ENCODE results near the gene TRMT1. TPM values are rescaled to one million over a fixed set of nuclear protein-coding genes. Genes with fewer than 3 reads are reported as not detected.

TRMT1 gene
- total and polyA plus RNA-seq, 7 experiments from 2014 or later, result 22.6 to 96.4 (median 69.1) TPM

- H3K27ac ChIP-seq (ENCODE audit: low read depth, low read length), result no peak overlapping the region
- no peak overlapping the region for H3K4me3 ChIP-seq (ENCODE audit: low read length)
- ATAC-seq, result no peak
- H3K4me1 ChIP-seq (ENCODE audit: control insufficient read depth in 2 of 2, insufficient read depth in 2 of 2, low read length in 2 of 2), result peaks cover 17 to 18% of the 10 kb centered on the region in 2 donors
- no peaks in the 10 kb centered on the region for H3K36me3 Mint-ChIP-seq
- peaks cover 13 to 22% (median 16%) of the 10 kb centered on the region in 7 donors for H3K4me1 Mint-ChIP-seq
- peaks cover 0 to 6% of the 10 kb centered on the region in 2 donors for H3K27me3 ChIP-seq (ENCODE audit: control insufficient read depth in 2 of 2, insufficient read depth in 2 of 2, low read length in 2 of 2)
- no peaks in the 10 kb centered on the region for H3K9me3 ChIP-seq (ENCODE audit: control insufficient read depth in 2 of 3, low read length in 3 of 3)
- H3K27me3 Mint-ChIP-seq, result peaks cover 6 to 30% (median 11%) of the 10 kb centered on the region in 5 donors
- no peak overlapping the region for H3K4me3 Mint-ChIP-seq
- no peak overlapping the region for H3K27ac Mint-ChIP-seq
- H3K9me3 Mint-ChIP-seq, result no peaks in the 10 kb centered on the region
- POLR2A ChIA-PET, result interaction anchor here (0.8 to 2.2 kb wide), 2 partner anchors 12 to 118 kb away, joined by 3 to 8 read pairs; no protein-coding TSS in a partner anchor
- DNase-seq, result no peak
- intact Hi-C loops (cut with micrococcal nuclease), result loop anchor here (1.0 to 10.0 kb wide), 6 partner anchors 31 to 208 kb away; partner anchors contain the start of genes DNASE2 (in 1 of the 2) and KLF1 (in 1 of the 2)
- CTCF ChIA-PET, result interaction anchor here (1.6 to 6.2 kb wide), 4 partner anchors 59 to 127 kb away, joined by 4 to 75 read pairs (median 9); no protein-coding TSS in a partner anchor
- H3K36me3 ChIP-seq (ENCODE audit: control insufficient read depth in 2 of 3, insufficient read depth in 3 of 3, low read length in 3 of 3), result no peaks in the 10 kb centered on the region
Observed at GRCh38 chr19:13092606-13093235, 23.8 kb downstream of the TRMT1 start.

DNA sequence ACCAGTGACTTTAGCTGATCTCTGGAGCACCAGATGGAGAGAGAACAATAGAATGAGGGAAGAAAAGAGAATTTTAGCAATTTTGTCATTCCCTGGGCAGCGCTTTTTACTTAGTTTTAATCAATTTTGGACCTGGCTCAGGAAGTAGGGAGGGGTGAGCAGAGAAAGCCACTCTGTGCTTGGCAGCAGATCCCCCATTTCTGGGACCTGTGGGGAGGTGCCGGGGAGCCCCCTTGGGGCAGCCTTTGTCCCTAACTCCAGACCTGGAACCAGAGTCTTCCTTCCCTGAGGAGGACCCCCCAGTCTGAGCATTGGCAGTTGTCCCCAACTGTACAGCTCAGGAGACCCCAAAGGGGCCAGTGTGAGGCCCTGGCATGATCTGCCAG is 24.4 kb downstream of the TRMT1 start:
- Histone ChIP-seq H3K27ac (ENCODE audit: low read depth, low read length) (no peak overlapping the region), H3K9me3 (ENCODE audit: control insufficient read depth in 2 of 3, low read length in 3 of 3) (no peaks in the 10 kb centered on the region), H3K4me3 (ENCODE audit: low read length) (no peak overlapping the region), H3K27me3 (ENCODE audit: control insufficient read depth in 2 of 2, insufficient read depth in 2 of 2, low read length in 2 of 2) (peaks cover 0 to 6% of the 10 kb centered on the region in 2 donors), H3K36me3 (ENCODE audit: control insufficient read depth in 2 of 3, insufficient read depth in 3 of 3, low read length in 3 of 3) (no peaks in the 10 kb centered on the region), H3K4me1 (ENCODE audit: control insufficient read depth in 2 of 2, insufficient read depth in 2 of 2, low read length in 2 of 2) (peaks cover 15% of the 10 kb centered on the region in 2 donors)
- ChIA-PET POLR2A (no interaction called here), CTCF (interaction anchor here (1.0 to 6.2 kb wide), 3 partner anchors 114 to 127 kb away, joined by 3 to 75 read pairs (median 13); partner anchors contain the start of gene DAND5)
- no peak for ATAC-seq
- Mint-ChIP-seq H3K9me3 (no peaks in the 10 kb centered on the region), H3K36me3 (no peaks in the 10 kb centered on the region), H3K4me1 (peaks cover 13 to 20% (median 15%) of the 10 kb centered on the region in 7 donors), H3K27ac (no peak overlapping the region), H3K4me3 (no peak overlapping the region), H3K27me3 (peaks cover 6 to 27% (median 9%) of the 10 kb centered on the region in 5 donors)
- intact Hi-C loops (cut with micrococcal nuclease), result loop anchor here in 1 of 2 donors (2.0 to 10.0 kb wide), 2 partner anchors 61 to 207 kb away; partner anchors contain the start of genes DNASE2 and KLF1
- DNase-seq, result no peak

DNA sequence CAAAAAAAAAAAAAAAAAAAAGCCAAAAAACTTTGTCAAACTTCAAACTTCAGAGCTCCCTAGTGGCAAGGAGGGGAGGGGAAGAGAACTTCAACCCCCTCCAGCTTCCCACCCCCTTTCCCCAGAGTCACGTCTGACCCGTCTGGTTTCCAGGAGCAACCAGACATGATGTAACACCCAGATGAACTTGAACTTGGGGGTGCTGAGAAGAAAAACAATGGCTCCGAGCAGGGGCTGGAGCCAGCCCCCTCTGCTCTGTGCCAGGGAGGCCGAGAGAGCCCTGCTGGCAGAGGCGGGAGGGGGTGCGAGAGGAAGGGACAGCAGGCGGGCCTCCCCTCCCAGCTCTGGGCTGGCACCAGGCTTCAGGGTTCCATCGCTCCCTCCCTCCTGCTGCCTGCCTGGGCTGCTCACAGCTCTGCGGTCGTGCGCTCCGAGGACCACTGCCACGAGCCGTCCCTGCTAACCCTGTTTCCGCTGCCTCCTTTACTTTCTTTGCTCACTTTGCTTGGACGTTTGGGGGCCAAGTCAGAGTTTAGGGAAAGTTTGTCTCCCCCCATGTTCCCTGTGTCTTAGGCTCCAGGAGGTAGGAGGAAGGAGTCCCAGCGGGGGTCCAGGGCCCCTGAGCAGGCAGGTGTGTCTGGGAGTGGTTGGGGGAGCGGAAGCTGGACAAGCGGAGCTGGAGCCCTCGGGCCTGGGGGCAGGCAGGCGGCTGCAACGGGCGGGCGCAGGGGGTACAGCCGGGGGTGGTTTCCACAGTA is 25.0 kb downstream of the TRMT1 start:
- ChIA-PET POLR2A (no interaction called here), CTCF (interaction anchor here (1.0 to 6.2 kb wide), 3 partner anchors 114 to 126 kb away, joined by 3 to 75 read pairs (median 13); partner anchors contain the start of gene DAND5)
- H3K27ac ChIP-seq (ENCODE audit: low read depth, low read length), result no peak overlapping the region
- Mint-ChIP-seq H3K4me1 (peaks cover 8 to 17% (median 12%) of the 10 kb centered on the region in 7 donors), H3K36me3 (no peaks in the 10 kb centered on the region), H3K27ac (no peak overlapping the region), H3K27me3 (peaks cover 5 to 23% (median 6%) of the 10 kb centered on the region in 5 donors), H3K4me3 (no peak overlapping the region), H3K9me3 (no peaks in the 10 kb centered on the region)
- H3K4me3 ChIP-seq (ENCODE audit: low read length), result no peak overlapping the region
- no peak for ATAC-seq
- H3K27me3 ChIP-seq (ENCODE audit: control insufficient read depth in 2 of 2, insufficient read depth in 2 of 2, low read length in 2 of 2), result peaks cover 0 to under 1% of the 10 kb centered on the region in 2 donors
- DNase-seq, result no peak
- peaks cover 9 to 10% of the 10 kb centered on the region in 2 donors for H3K4me1 ChIP-seq (ENCODE audit: control insufficient read depth in 2 of 2, insufficient read depth in 2 of 2, low read length in 2 of 2)
- no peaks in the 10 kb centered on the region for H3K9me3 ChIP-seq (ENCODE audit: control insufficient read depth in 2 of 3, low read length in 3 of 3)
- intact Hi-C loops (cut with micrococcal nuclease), result loop anchor here in 1 of 2 donors (2.0 to 10.0 kb wide), 2 partner anchors 61 to 207 kb away; partner anchors contain the start of genes DNASE2 and KLF1
- no peaks in the 10 kb centered on the region for H3K36me3 ChIP-seq (ENCODE audit: control insufficient read depth in 2 of 3, insufficient read depth in 3 of 3, low read length in 3 of 3)

GRCh38 chr19:13090511-13091231 is 25.9 kb downstream of the TRMT1 start:
- Mint-ChIP-seq H3K36me3 (no peaks in the 10 kb centered on the region), H3K9me3 (no peaks in the 10 kb centered on the region), H3K4me1 (peaks cover 1 to 10% (median 5%) of the 10 kb centered on the region in 7 donors), H3K27ac (peak overlapping the region in 1 of 9 donors; percentile 4), H3K27me3 (peaks cover 0 to 18% (median 0%) of the 10 kb centered on the region in 5 donors), H3K4me3 (no peak overlapping the region)
- intact Hi-C loops (cut with micrococcal nuclease), result loop anchor here in 1 of 2 donors (10.0 kb wide), 1 partner anchor 206 kb away; the partner anchor contains the start of genes DNASE2 and KLF1
- H3K36me3 ChIP-seq (ENCODE audit: control insufficient read depth in 2 of 3, insufficient read depth in 3 of 3, low read length in 3 of 3), result no peaks in the 10 kb centered on the region
- no peak overlapping the region for H3K27ac ChIP-seq (ENCODE audit: low read depth, low read length)
- ChIA-PET POLR2A (interaction anchor here (1.0 kb wide), 1 partner anchor 199 kb away, joined by 3 read pairs; the partner anchor contains the start of gene GCDH), CTCF (interaction anchor here (6.2 kb wide), 1 partner anchor 113 kb away, joined by 75 read pairs; no protein-coding TSS in a partner anchor)
- DNase-seq, result no peak
- H3K4me1 ChIP-seq (ENCODE audit: control insufficient read depth in 2 of 2, insufficient read depth in 2 of 2, low read length in 2 of 2), result peaks cover under 1 to 3% of the 10 kb centered on the region in 2 donors
- H3K27me3 ChIP-seq (ENCODE audit: control insufficient read depth in 2 of 2, insufficient read depth in 2 of 2, low read length in 2 of 2), result no peaks in the 10 kb centered on the region
- H3K9me3 ChIP-seq (ENCODE audit: control insufficient read depth in 2 of 3, low read length in 3 of 3), result no peaks in the 10 kb centered on the region
- no peak for ATAC-seq
- no peak overlapping the region for H3K4me3 ChIP-seq (ENCODE audit: low read length)

- Mint-ChIP-seq H3K27ac (peak overlapping the region in 1 of 9 donors; percentile 46), H3K4me1 (peaks cover 0 to 10% (median 4%) of the 10 kb centered on the region in 7 donors), H3K9me3 (no peaks in the 10 kb centered on the region), H3K36me3 (no peaks in the 10 kb centered on the region), H3K4me3 (no peak overlapping the region), H3K27me3 (peaks cover 0 to 17% (median 0%) of the 10 kb centered on the region in 5 donors)
- no peak overlapping the region for H3K27ac ChIP-seq (ENCODE audit: low read depth, low read length)
- no peak overlapping the region for H3K4me3 ChIP-seq (ENCODE audit: low read length)
- no peaks in the 10 kb centered on the region for H3K27me3 ChIP-seq (ENCODE audit: control insufficient read depth in 2 of 2, insufficient read depth in 2 of 2, low read length in 2 of 2)
- CTCF ChIA-PET, result interaction anchor here (6.2 kb wide), 1 partner anchor 112 kb away, joined by 75 read pairs; no protein-coding TSS in a partner anchor
- DNase-seq (no peak), ATAC-seq (no peak)
- intact Hi-C loops (cut with micrococcal nuclease), result loop anchor here in 1 of 2 donors (10.0 kb wide), 1 partner anchor 205 kb away; the partner anchor contains the start of genes DNASE2 and KLF1
- H3K36me3 ChIP-seq (ENCODE audit: control insufficient read depth in 2 of 3, insufficient read depth in 3 of 3, low read length in 3 of 3), result no peaks in the 10 kb centered on the region
- H3K9me3 ChIP-seq (ENCODE audit: control insufficient read depth in 2 of 3, low read length in 3 of 3), result no peaks in the 10 kb centered on the region
- H3K4me1 ChIP-seq (ENCODE audit: control insufficient read depth in 2 of 2, insufficient read depth in 2 of 2, low read length in 2 of 2), result no peaks in the 10 kb centered on the region
- POLR2A ChIA-PET, result interaction anchor here (1.0 kb wide), 1 partner anchor 199 kb away, joined by 3 read pairs; the partner anchor contains the start of gene GCDH
Observed at GRCh38 chr19:13089857-13090507, 26.6 kb downstream of the TRMT1 start.
